NCI-H82 treated with DMSO at 0.1 percent for 48 hours (cell line): Measurements from ENCODE around the gene PRDX2.

Experiments
- DNase-seq: peaks from one replicate; lab custom pipeline; 2025; ENCODE audit not compliant: unreplicated experiment; lab: John Stamatoyannopoulos, UW

Gene PRDX2

DNA sequence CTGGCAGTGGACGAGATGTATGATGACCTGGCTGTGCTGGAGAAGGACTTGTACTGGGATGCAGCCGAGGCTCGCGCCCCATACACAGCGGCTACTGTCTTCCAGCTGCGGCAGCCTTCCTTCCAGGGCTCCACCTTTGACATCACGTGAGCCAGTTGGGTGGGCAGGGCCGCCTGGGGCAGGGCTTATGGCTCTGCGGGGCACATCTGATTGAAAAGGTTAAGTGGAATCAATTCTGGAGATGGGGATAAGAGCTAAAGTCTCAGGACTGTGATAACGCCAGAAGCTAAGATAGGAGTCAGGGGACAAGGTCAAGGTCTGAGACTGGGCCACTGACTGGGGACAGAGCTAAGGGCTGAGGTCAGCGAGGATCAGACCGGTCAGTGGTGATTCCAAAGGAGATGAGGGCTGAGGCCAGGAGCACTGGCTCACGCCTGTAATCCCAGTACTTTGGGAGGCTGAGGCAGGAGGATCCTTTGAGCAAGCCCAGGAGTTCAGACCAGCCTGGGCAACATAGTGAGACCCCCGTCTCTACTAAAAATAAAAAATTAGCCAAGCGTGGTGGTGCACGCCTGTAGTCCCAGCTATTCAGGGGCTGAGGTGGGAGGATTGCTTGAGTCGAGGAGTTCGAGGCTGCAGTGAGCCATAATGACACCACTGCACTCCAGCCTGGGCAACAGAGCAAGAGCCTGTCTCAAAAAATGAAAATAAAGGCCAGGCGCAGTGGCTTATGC, 45.3 kb downstream of the PRDX2 start:
- no peak for DNase-seq

DNA sequence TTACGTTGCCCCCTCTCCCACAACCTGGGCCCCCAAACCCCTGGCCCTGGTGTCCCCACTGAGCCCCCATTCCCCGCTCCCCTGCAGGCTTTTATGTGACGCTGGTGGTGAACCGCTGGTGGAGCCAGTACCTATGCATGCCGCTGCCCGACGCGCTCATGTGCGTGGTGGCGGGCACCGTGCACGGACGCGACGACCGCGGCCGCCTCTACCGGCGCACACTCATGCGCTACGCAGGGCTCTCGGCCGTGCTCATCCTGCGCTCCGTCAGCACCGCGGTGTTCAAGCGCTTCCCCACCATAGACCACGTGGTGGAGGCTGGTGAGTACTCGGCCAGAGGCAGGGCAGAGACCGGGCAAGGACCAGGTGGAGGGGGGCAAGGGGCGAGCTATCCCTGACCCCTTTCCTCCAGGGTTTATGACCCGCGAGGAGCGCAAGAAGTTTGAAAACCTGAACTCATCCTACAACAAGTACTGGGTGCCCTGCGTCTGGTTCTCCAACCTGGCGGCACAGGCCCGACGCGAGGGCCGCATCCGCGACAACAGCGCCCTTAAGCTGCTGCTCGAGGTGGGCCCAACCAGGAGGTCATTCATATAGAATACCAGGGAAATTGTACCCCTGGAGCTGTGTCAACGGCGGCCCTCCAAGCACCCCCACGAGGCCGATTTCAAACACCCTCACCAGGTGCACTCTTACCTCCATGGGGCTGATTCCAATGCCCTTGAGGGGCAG, 47.0 kb downstream of the PRDX2 start:
- no peak for DNase-seq

DNA sequence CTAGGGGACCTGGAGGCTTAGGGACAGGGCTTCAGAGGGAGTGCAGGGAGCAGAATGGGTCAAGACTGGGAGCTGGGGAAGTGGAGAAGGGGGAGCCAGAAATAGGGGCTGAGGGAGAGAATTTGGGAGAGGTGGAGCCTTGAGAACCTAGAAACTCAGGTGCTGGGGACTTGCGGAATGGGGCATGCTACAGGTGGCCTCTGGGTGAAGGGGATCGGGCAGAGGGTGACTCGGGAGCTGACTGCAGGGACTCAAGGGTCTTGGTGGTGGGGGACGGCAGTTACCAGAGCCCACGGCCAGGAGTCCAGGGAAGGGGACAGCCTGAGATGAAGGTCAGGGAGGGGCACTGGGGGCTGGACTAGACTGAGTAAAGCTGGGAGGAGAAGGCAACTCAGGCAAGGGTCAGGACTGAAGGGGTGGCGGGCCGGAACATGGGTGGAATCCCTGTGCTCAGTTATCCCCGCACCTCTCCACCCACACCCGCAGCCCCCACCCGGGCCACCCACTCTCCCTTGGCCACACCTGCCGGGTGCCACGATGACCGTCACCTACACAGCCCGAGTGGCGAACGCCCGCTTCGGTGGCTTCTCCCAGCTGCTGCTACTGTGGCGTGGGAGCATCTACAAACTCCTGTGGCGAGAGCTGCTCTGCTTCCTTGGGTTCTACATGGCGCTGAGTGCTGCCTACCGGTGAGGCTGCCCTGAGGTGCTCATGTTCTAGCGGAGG, 49.4 kb downstream of the PRDX2 start:
- DNase-seq, result no peak

DNA sequence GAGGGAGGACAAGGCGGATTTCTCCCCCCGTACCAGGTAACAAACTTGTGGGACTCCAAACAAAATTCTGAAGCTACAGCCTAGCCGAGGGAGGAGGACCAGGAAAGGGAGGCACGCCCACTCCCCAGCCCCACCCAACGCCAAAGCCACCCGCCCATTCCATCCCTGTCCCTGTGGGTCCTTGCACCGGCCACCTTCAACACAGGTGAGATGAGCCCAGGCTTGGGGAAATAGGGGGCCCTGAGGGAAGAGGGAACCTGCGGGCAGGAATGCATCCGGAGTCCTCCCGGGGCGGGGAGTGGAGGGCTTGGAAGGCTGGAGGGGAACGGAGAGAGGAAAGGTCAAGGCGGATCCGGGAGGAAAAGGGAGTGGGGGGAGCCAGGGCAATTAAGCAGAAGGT, 50.0 kb downstream of the PRDX2 start, which contains the start of gene BEST2:
Gene BEST2 (plus strand): TSS at position 157 of the 400 bp plus-strand sequence. CDS start 802 bp downstream, outside the sequence.
- DNase-seq, result no peak

DNA sequence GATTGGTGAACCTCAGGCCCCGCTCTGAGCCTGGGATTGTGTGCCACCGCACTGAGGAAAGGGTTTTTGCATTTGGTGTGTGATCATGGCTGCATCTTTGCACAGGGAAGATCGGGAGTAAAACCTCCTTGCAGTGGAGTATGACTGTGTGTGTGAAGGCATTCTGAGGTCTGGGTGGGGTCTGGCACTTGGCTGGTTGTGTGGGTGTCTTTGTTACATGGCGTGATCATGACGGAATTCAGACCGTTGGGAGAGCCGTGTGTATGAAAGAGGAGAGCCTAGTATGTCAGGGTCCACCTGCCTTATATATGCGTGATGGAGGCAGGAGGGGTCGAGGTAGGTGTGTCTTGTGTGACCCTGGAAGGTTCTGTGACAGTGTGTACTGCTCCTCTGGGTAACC, 50.7 kb downstream of the PRDX2 start:
- no peak for DNase-seq

DNA sequence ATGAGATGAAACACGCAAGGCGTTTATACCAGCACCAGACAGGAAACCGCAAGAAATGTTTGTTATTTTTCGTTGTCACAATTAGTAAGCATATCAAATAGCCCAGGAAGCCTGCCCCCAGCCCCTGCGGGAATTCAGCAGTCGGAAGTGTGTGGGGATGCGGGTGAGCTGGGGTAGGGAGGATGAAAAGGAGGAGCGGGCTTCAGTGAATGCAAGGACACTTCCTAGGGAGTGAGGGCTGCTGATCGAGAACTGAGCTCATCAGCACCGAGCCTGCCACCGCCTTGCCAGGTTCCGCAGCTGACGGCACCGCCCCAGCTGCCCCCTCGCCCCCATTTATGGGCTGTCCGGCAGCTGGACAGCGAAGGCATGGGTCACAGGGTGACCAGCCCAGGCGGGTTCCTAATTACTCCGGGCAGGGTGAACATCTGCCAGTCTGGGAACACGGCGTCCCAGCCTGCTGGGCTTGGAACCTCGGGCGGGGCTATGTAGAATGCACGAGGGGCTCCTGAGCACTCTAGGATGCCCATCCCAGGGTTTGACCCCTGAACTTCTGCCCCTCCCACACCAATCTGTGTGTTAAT, 51.6 kb downstream of the PRDX2 start:
- no peak for DNase-seq

DNA sequence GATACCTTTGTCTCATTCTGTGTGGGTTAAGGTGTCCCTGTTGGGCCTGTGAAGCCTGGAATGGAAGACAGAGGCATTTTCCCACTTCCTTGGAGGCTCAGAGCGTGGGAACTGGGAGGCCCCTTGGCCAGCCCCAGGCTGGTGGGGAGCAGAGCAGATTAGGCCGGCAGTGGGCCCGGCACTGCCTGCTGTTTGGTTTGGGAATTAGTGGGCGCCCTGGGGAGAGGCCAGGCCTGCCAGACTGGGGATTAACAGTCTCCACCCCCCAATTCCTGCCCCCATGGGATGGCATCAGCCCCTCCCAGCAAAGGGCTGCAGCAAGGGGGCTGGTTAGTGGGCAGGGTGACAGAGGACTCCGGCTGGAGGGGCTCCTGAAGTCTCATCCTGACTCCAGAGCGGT, 53.1 kb downstream of the PRDX2 start:
- no peak for DNase-seq
